GM18907 (cell line): ENCODE results near the gene MRPS18B.
"Not testable (repeated sequence)": the region's sequence is repeated elsewhere in the genome, so short reads cannot be mapped to it uniquely, and the experiment has no call there.

ENCODE experiments used
- ATAC-seq: cut with Tn5 transposase; IDR thresholded peaks from one replicate; pipeline ENCODE4 v1.9.1; 2021; ENCODE audit warnings: mild to moderate bottlenecking, moderate library complexity; ENCODE audit not compliant: unreplicated experiment

MRPS18B gene

GRCh38 chr6:30635834-30636233, 18.2 kb downstream of the MRPS18B start:
- ATAC-seq: no peak

GRCh38 chr6:30640481-30640880, 22.8 kb downstream of the MRPS18B start:
- ATAC-seq: no peak

GRCh38 chr6:30641048-30641447, 23.4 kb downstream of the MRPS18B start:
- no peak for ATAC-seq

- ATAC-seq: no peak
Observed at GRCh38 chr6:30643656-30644055, 26.0 kb downstream of the MRPS18B start.

GRCh38 chr6:30644769-30645168, 27.1 kb downstream of the MRPS18B start:
- ATAC-seq: no peak

- no peak for ATAC-seq
Observed at GRCh38 chr6:30645989-30646388, 28.3 kb downstream of the MRPS18B start.

GRCh38 chr6:30646450-30647241, 29.0 kb downstream of the MRPS18B start, which contains the start of gene C6orf136:
Gene C6orf136 (plus strand): TSS chr6:30647133. CDS start chr6:30647232, 99 bp downstream.
- peak; percentile 50 for ATAC-seq

GRCh38 chr6:30647242-30648116, 29.8 kb downstream of the MRPS18B start:
- ATAC-seq: peak; percentile 56

- ATAC-seq: no peak
Observed at GRCh38 chr6:30651143-30651542, 33.5 kb downstream of the MRPS18B start.

GRCh38 chr6:30654798-30655742, 37.4 kb downstream of the MRPS18B start:
- no peak for ATAC-seq

GRCh38 chr6:30655743-30656094, 38.1 kb downstream of the MRPS18B start:
- ATAC-seq: no peak

- ATAC-seq: no peak
Observed at GRCh38 chr6:30656513-30656912, 38.9 kb downstream of the MRPS18B start.

- ATAC-seq: no peak
Observed at GRCh38 chr6:30657454-30657853, 39.8 kb downstream of the MRPS18B start.

- not testable (repeated sequence) for ATAC-seq
Observed at GRCh38 chr6:30657922-30658321, 40.3 kb downstream of the MRPS18B start.

- ATAC-seq: no peak
Observed at GRCh38 chr6:30664994-30665767, 47.5 kb downstream of the MRPS18B start.

- ATAC-seq: not testable (repeated sequence)
Observed at GRCh38 chr6:30666300-30666699, 48.7 kb downstream of the MRPS18B start.

- no peak for ATAC-seq
Observed at GRCh38 chr6:30670760-30671527, 53.3 kb downstream of the MRPS18B start.

- ATAC-seq: peak; percentile 77
Observed at GRCh38 chr6:30672445-30673253, 55.0 kb downstream of the MRPS18B start, which contains the start of gene DHX16. Gene DHX16 (minus strand): TSS chr6:30673006. CDS start chr6:30672841, 165 bp downstream.
